ENCODE results near the gene C1QTNF2. TPM values are rescaled to one million over a fixed set of nuclear protein-coding genes. Genes with fewer than 3 reads are reported as not detected.

The C1QTNF2 gene
- total and polyA plus RNA-seq, 4 experiments from 2014 or later: not detected

- intact Hi-C loops (cut with micrococcal nuclease): no loop called here
- no peaks in the 10 kb centered on the region for H3K36me3 ChIP-seq (ENCODE audit: insufficient read depth, low read length)
- H3K27ac Mint-ChIP-seq: no peak overlapping the region
- H3K4me3 Mint-ChIP-seq: no peak overlapping the region
- H3K4me1 ChIP-seq (ENCODE audit: insufficient read depth, low read length): no peaks in the 10 kb centered on the region
- no peaks in the 10 kb centered on the region for H3K9me3 Mint-ChIP-seq
- H3K4me3 ChIP-seq (ENCODE audit: low read length in 2 of 2): no peak overlapping the region
- POLR2A ChIA-PET (ENCODE audit: partially characterized antibody): no interaction called here
- H3K9me3 ChIP-seq (ENCODE audit: control insufficient read depth in 1 of 2, low read length in 2 of 2): no peaks in the 10 kb centered on the region
- peaks cover 5 to 8% (median 5%) of the 10 kb centered on the region in 4 donors for H3K4me1 Mint-ChIP-seq
- H3K27ac ChIP-seq (ENCODE audit: low read depth, low read length): no peak overlapping the region
- no peak for DNase-seq
- CTCF ChIA-PET (ENCODE audit: partially characterized antibody): no interaction called here
- H3K27me3 ChIP-seq (ENCODE audit: insufficient read depth, low read length): peaks cover 5% of the 10 kb centered on the region
- H3K36me3 Mint-ChIP-seq: no peaks in the 10 kb centered on the region
- peaks cover 21 to 41% of the 10 kb centered on the region in 2 donors for H3K27me3 Mint-ChIP-seq
These were observed 54.5 kb downstream of the C1QTNF2 start for GRCh38 chr5:160315968-160316367.

GRCh38 chr5:160312960-160313727 lies 57.3 kb downstream of the C1QTNF2 start:
- no peaks in the 10 kb centered on the region for H3K36me3 Mint-ChIP-seq
- DNase-seq: no peak
- Histone ChIP-seq H3K36me3 (ENCODE audit: insufficient read depth, low read length) (no peaks in the 10 kb centered on the region), H3K9me3 (ENCODE audit: control insufficient read depth in 1 of 2, low read length in 2 of 2) (no peaks in the 10 kb centered on the region), H3K4me1 (ENCODE audit: insufficient read depth, low read length) (no peaks in the 10 kb centered on the region), H3K27me3 (ENCODE audit: insufficient read depth, low read length) (peaks cover 16% of the 10 kb centered on the region), H3K4me3 (ENCODE audit: low read length in 2 of 2) (no peak overlapping the region), H3K27ac (ENCODE audit: low read depth, low read length) (no peak overlapping the region)
- H3K4me3 Mint-ChIP-seq: peak overlapping the region in 6 of 8 donors; percentile 59 to 86 (median 75)
- H3K27me3 Mint-ChIP-seq: peaks cover 35 to 57% of the 10 kb centered on the region in 2 donors
- H3K9me3 Mint-ChIP-seq: peaks cover 0 to 2% (median 0%) of the 10 kb centered on the region in 8 donors
- intact Hi-C loops (cut with micrococcal nuclease): no loop called here
- peaks cover 5 to 8% (median 5%) of the 10 kb centered on the region in 4 donors for H3K4me1 Mint-ChIP-seq
- ChIA-PET CTCF (ENCODE audit: partially characterized antibody) (no interaction called here), POLR2A (ENCODE audit: partially characterized antibody) (no interaction called here)
- no peak overlapping the region for H3K27ac Mint-ChIP-seq

- no peaks in the 10 kb centered on the region for H3K36me3 ChIP-seq (ENCODE audit: insufficient read depth, low read length)
- DNase-seq: no peak
- H3K4me3 ChIP-seq (ENCODE audit: low read length in 2 of 2): no peak within 1 kb of the TSS
- H3K27me3 ChIP-seq (ENCODE audit: insufficient read depth, low read length): peaks cover 16% of the 10 kb centered on the region
- H3K9me3 ChIP-seq (ENCODE audit: control insufficient read depth in 1 of 2, low read length in 2 of 2): no peaks in the 10 kb centered on the region
- ChIA-PET POLR2A (ENCODE audit: partially characterized antibody) (no interaction called here), CTCF (ENCODE audit: partially characterized antibody) (no interaction called here)
- H3K27ac ChIP-seq (ENCODE audit: low read depth, low read length): no peak within 1 kb of the TSS
- Mint-ChIP-seq H3K4me3 (peak within 1 kb of the TSS in 7 of 8 donors; percentile 59 to 86 (median 71)), H3K27me3 (peaks cover 39 to 62% of the 10 kb centered on the region in 2 donors), H3K27ac (no peak within 1 kb of the TSS), H3K4me1 (peaks cover 5 to 8% (median 5%) of the 10 kb centered on the region in 4 donors), H3K9me3 (peaks cover 0 to 2% (median 0%) of the 10 kb centered on the region in 8 donors), H3K36me3 (no peaks in the 10 kb centered on the region)
- intact Hi-C loops (cut with micrococcal nuclease): no loop called here
- no peaks in the 10 kb centered on the region for H3K4me1 ChIP-seq (ENCODE audit: insufficient read depth, low read length)
These were observed 58.1 kb downstream of the C1QTNF2 start, which contains the start of gene CCNJL for GRCh38 chr5:160312134-160312959. CCNJL (minus strand) TSS chr5:160312564; CDS start chr5:160311923, 641 bp downstream.

GRCh38 chr5:160311491-160312133 lies 58.8 kb downstream of the C1QTNF2 start:
- H3K4me1 ChIP-seq (ENCODE audit: insufficient read depth, low read length): no peaks in the 10 kb centered on the region
- Mint-ChIP-seq H3K27me3 (peaks cover 35 to 57% of the 10 kb centered on the region in 2 donors), H3K4me1 (peaks cover 5 to 8% (median 5%) of the 10 kb centered on the region in 4 donors), H3K9me3 (peaks cover 0 to 2% (median 0%) of the 10 kb centered on the region in 8 donors), H3K4me3 (peak overlapping the region in 4 of 8 donors; percentile 28 to 66 (median 56)), H3K27ac (no peak overlapping the region), H3K36me3 (no peaks in the 10 kb centered on the region)
- no peaks in the 10 kb centered on the region for H3K36me3 ChIP-seq (ENCODE audit: insufficient read depth, low read length)
- H3K9me3 ChIP-seq (ENCODE audit: control insufficient read depth in 1 of 2, low read length in 2 of 2): no peaks in the 10 kb centered on the region
- no peak overlapping the region for H3K27ac ChIP-seq (ENCODE audit: low read depth, low read length)
- intact Hi-C loops (cut with micrococcal nuclease): no loop called here
- ChIA-PET CTCF (ENCODE audit: partially characterized antibody) (no interaction called here), POLR2A (ENCODE audit: partially characterized antibody) (no interaction called here)
- no peak for DNase-seq
- H3K27me3 ChIP-seq (ENCODE audit: insufficient read depth, low read length): peaks cover 16% of the 10 kb centered on the region
- H3K4me3 ChIP-seq (ENCODE audit: low read length in 2 of 2): no peak overlapping the region

- H3K4me3 Mint-ChIP-seq: peak overlapping the region in 1 of 8 donors; percentile 11
- H3K36me3 ChIP-seq (ENCODE audit: insufficient read depth, low read length): no peaks in the 10 kb centered on the region
- ChIA-PET CTCF (ENCODE audit: partially characterized antibody) (no interaction called here), POLR2A (ENCODE audit: partially characterized antibody) (no interaction called here)
- no peaks in the 10 kb centered on the region for H3K9me3 ChIP-seq (ENCODE audit: control insufficient read depth in 1 of 2, low read length in 2 of 2)
- H3K27ac ChIP-seq (ENCODE audit: low read depth, low read length): no peak overlapping the region
- no peak overlapping the region for H3K27ac Mint-ChIP-seq
- peaks cover 5 to 8% (median 5%) of the 10 kb centered on the region in 4 donors for H3K4me1 Mint-ChIP-seq
- peaks cover 16% of the 10 kb centered on the region for H3K27me3 ChIP-seq (ENCODE audit: insufficient read depth, low read length)
- no peaks in the 10 kb centered on the region for H3K36me3 Mint-ChIP-seq
- H3K27me3 Mint-ChIP-seq: peaks cover 37 to 51% of the 10 kb centered on the region in 2 donors
- DNase-seq: no peak
- no peak overlapping the region for H3K4me3 ChIP-seq (ENCODE audit: low read length in 2 of 2)
- H3K9me3 Mint-ChIP-seq: peaks cover 0 to 2% (median 0%) of the 10 kb centered on the region in 8 donors
- no peaks in the 10 kb centered on the region for H3K4me1 ChIP-seq (ENCODE audit: insufficient read depth, low read length)
- intact Hi-C loops (cut with micrococcal nuclease): no loop called here
These were observed 59.7 kb downstream of the C1QTNF2 start for GRCh38 chr5:160310552-160311295.

- no peaks in the 10 kb centered on the region for H3K36me3 Mint-ChIP-seq
- CTCF ChIA-PET (ENCODE audit: partially characterized antibody): no interaction called here
- H3K27ac Mint-ChIP-seq: no peak overlapping the region
- POLR2A ChIA-PET (ENCODE audit: partially characterized antibody): no interaction called here
- Histone ChIP-seq H3K27me3 (ENCODE audit: insufficient read depth, low read length) (peaks cover 16% of the 10 kb centered on the region), H3K9me3 (ENCODE audit: control insufficient read depth in 1 of 2, low read length in 2 of 2) (no peaks in the 10 kb centered on the region), H3K27ac (ENCODE audit: low read depth, low read length) (no peak overlapping the region), H3K36me3 (ENCODE audit: insufficient read depth, low read length) (no peaks in the 10 kb centered on the region), H3K4me1 (ENCODE audit: insufficient read depth, low read length) (no peaks in the 10 kb centered on the region), H3K4me3 (ENCODE audit: low read length in 2 of 2) (no peak overlapping the region)
- DNase-seq: no peak
- H3K4me1 Mint-ChIP-seq: peaks cover 5 to 8% (median 5%) of the 10 kb centered on the region in 4 donors
- no peak overlapping the region for H3K4me3 Mint-ChIP-seq
- peaks cover 37 to 51% of the 10 kb centered on the region in 2 donors for H3K27me3 Mint-ChIP-seq
- intact Hi-C loops (cut with micrococcal nuclease): no loop called here
- peaks cover 0 to 2% (median 0%) of the 10 kb centered on the region in 8 donors for H3K9me3 Mint-ChIP-seq
These were observed 60.3 kb downstream of the C1QTNF2 start for GRCh38 chr5:160310140-160310539.

Data from CD4-positive, alpha-beta memory T cell (primary cell).